HEK293 (cell line): Measurements from ENCODE around the gene LIMA1.

Experiments used
- KLF9 ChIP-seq: fragments of 450-650 bp; formaldehyde crosslinking; IDR thresholded peaks from 2 replicates; pipeline ENCODE4 v1.5.1; 2016; ENCODE audit warnings: missing biosample characterization, missing genetic modification characterization, low read depth
- REST ChIP-seq: fragments of 450-650 bp; formaldehyde crosslinking; IDR thresholded peaks from 2 replicates; pipeline ENCODE4 v1.5.1; 2016; ENCODE audit warnings: missing biosample characterization, missing genetic modification characterization

- TF ChIP-seq KLF9 (tag by site-specific recombination): no peak
- no peak for TF ChIP-seq REST (tag by site-specific recombination)
Observed at GRCh38 chr12:50275556-50275955, 7.8 kb downstream of the LIMA1 start.
